HG03457 (cell line): ENCODE data around the gene ST6GAL1.
"Not testable (repeated sequence)": the region's sequence is repeated elsewhere in the genome, so short reads cannot be mapped to it uniquely, and the experiment has no call there.

Source experiments
- ATAC-seq: cut with Tn5 transposase; IDR thresholded peaks from one replicate; pipeline ENCODE4 v1.9.1; 2021; ENCODE audit warnings: moderate number of reproducible peaks; ENCODE audit not compliant: unreplicated experiment

ST6GAL1 gene

GRCh38 chr3:187042346-187042745 is 112.0 kb downstream of the ST6GAL1 start:
- ATAC-seq, result no peak

GRCh38 chr3:187042874-187043458 is 112.6 kb downstream of the ST6GAL1 start:
- no peak for ATAC-seq

- ATAC-seq, result peak; percentile 48
These were observed 113.9 kb downstream of the ST6GAL1 start for GRCh38 chr3:187044206-187044605.

GRCh38 chr3:187044867-187045552 is 114.7 kb downstream of the ST6GAL1 start:
- no peak for ATAC-seq

- no peak for ATAC-seq
These were observed 115.7 kb downstream of the ST6GAL1 start for GRCh38 chr3:187046033-187046432.

GRCh38 chr3:187049462-187050101 is 119.3 kb downstream of the ST6GAL1 start:
- ATAC-seq, result no peak

GRCh38 chr3:187051066-187051465 is 120.7 kb downstream of the ST6GAL1 start:
- no peak for ATAC-seq

GRCh38 chr3:187051724-187052366 is 121.5 kb downstream of the ST6GAL1 start:
- ATAC-seq, result no peak

- not testable (repeated sequence) for ATAC-seq
These were observed 122.1 kb downstream of the ST6GAL1 start for GRCh38 chr3:187052427-187052826.

- not testable (repeated sequence) for ATAC-seq
These were observed 124.1 kb downstream of the ST6GAL1 start for GRCh38 chr3:187054433-187054832.

- ATAC-seq, result not testable (repeated sequence)
These were observed 127.5 kb downstream of the ST6GAL1 start for GRCh38 chr3:187057803-187058202.

GRCh38 chr3:187061748-187062147 is 131.4 kb downstream of the ST6GAL1 start:
- no peak for ATAC-seq

- no peak for ATAC-seq
These were observed 132.3 kb downstream of the ST6GAL1 start for GRCh38 chr3:187062526-187063177.

GRCh38 chr3:187063286-187064121 is 133.2 kb downstream of the ST6GAL1 start:
- no peak for ATAC-seq

GRCh38 chr3:187064210-187065115 is 134.1 kb downstream of the ST6GAL1 start:
- ATAC-seq, result no peak

GRCh38 chr3:187066228-187066995 is 136.1 kb downstream of the ST6GAL1 start:
- no peak for ATAC-seq

GRCh38 chr3:187068787-187069186 is 138.5 kb downstream of the ST6GAL1 start:
- ATAC-seq, result no peak

- ATAC-seq, result no peak
These were observed 139.7 kb downstream of the ST6GAL1 start for GRCh38 chr3:187069857-187070516.
